HepG2 (cell line): ENCODE measurements around the gene ALG13. TPM values are rescaled to one million over a fixed set of nuclear protein-coding genes. Genes with fewer than 3 reads are reported as not detected.
A peak's percentile ranks its signal among the peaks of the same experiment; 100 is the strongest.

Experiments
- ARNTL ChIP-seq: sonication (generic); formaldehyde crosslinking; IDR thresholded peaks from 2 replicates; pipeline ENCODE4 v1.4.0; 2020; ENCODE audit warnings: mild to moderate bottlenecking, missing genetic modification reagents
- ATF7 ChIP-seq, 2 experiments: fragments of 450-650 bp in 1 of 2; sonication (generic) in 1 of 2; formaldehyde crosslinking in 1 of 2; IDR thresholded peaks; 2 replicates each; pipeline versions ENCODE4 v1.4.0 to v1.6.1; 2016 to 2020; ENCODE audit warnings: antibody characterized with exemption in 1 of 2, mild to moderate bottlenecking in 1 of 2, missing genetic modification reagents in 1 of 2
- ATRX ChIP-seq: sonication (generic); formaldehyde crosslinking; IDR thresholded peaks from 2 replicates; pipeline ENCODE4 v1.4.0; 2020; ENCODE audit warnings: missing genetic modification reagents, borderline replicate concordance
- BRD4 ChIP-seq: sonication (generic); formaldehyde crosslinking; IDR thresholded peaks from 2 replicates; pipeline ENCODE4 v1.4.0; 2020; ENCODE audit warnings: missing genetic modification reagents
- CBX5 ChIP-seq: sonication (generic); formaldehyde crosslinking; IDR thresholded peaks from 2 replicates; pipeline ENCODE4 v1.4.0; 2020; ENCODE audit warnings: missing genetic modification reagents, borderline replicate concordance
- HOXD1 ChIP-seq: sonication (generic); formaldehyde crosslinking; IDR thresholded peaks from 2 replicates; pipeline ENCODE4 v1.5.0; 2020; ENCODE audit warnings: missing genetic modification reagents
- JARID2 ChIP-seq: sonication (generic); formaldehyde crosslinking; IDR thresholded peaks from 2 replicates; pipeline ENCODE4 v1.8.1; 2023; ENCODE audit warnings: missing genetic modification reagents, inconsistent platforms; ENCODE audit not compliant: insufficient replicate concordance
- JUN ChIP-seq: sonication (generic); formaldehyde crosslinking; IDR thresholded peaks from 2 replicates; pipeline ENCODE4 v1.4.0; 2020; ENCODE audit warnings: mild to moderate bottlenecking, missing genetic modification reagents
- MAFG ChIP-seq: sonication (generic); formaldehyde crosslinking; IDR thresholded peaks from 2 replicates; pipeline ENCODE4 v1.5.1; 2020; ENCODE audit warnings: mild to moderate bottlenecking, missing genetic modification reagents
- NPAS2 ChIP-seq: sonication (generic); formaldehyde crosslinking; IDR thresholded peaks from 2 replicates; pipeline ENCODE4 v1.8.0; 2022; ENCODE audit warnings: mild to moderate bottlenecking, missing genetic modification reagents, borderline replicate concordance
- POLR2AphosphoS2 ChIP-seq: IDR thresholded peaks from 2 replicates; pipeline ENCODE4 v1.6.1; 2011; ENCODE audit warnings: low read depth, low read length, improper control_type of control experiment
- PRPF4 ChIP-seq: fragments of 200-400 bp; formaldehyde crosslinking; IDR thresholded peaks from 2 replicates; pipeline ENCODE4 v1.6.1; 2016; ENCODE audit warnings: low read length, low read depth; ENCODE audit not compliant: poor library complexity, severe bottlenecking
- RFX3 ChIP-seq: IDR thresholded peaks from 2 replicates; pipeline ENCODE4 v1.6.1; 2016; ENCODE audit warnings: missing biosample characterization, missing genetic modification reagents
- SIX1 ChIP-seq: sonication (generic); formaldehyde crosslinking; IDR thresholded peaks from 2 replicates; pipeline ENCODE4 v1.4.0; 2020; ENCODE audit warnings: missing genetic modification reagents, borderline replicate concordance
- SMC3 ChIP-seq: IDR thresholded peaks from 2 replicates; pipeline ENCODE4 v1.6.1; 2011; ENCODE audit warnings: low read length, improper control_type of control experiment
- TEF ChIP-seq: sonication (generic); formaldehyde crosslinking; IDR thresholded peaks from 2 replicates; pipeline ENCODE4 v1.5.0; 2020; ENCODE audit warnings: missing genetic modification reagents
- ZBTB34 ChIP-seq: sonication (generic); formaldehyde crosslinking; IDR thresholded peaks from 2 replicates; pipeline ENCODE4 v1.8.0; 2022; ENCODE audit warnings: mild to moderate bottlenecking, missing genetic modification reagents
- ZGPAT ChIP-seq: IDR thresholded peaks from 2 replicates; pipeline ENCODE4 v1.6.1; 2016; ENCODE audit warnings: mild to moderate bottlenecking
- ZNF180 ChIP-seq: sonication (generic); formaldehyde crosslinking; IDR thresholded peaks from 2 replicates; pipeline ENCODE4 v1.4.0; 2020; ENCODE audit warnings: low read depth, missing genetic modification reagents, borderline replicate concordance
- ZNF3 ChIP-seq: IDR thresholded peaks from 2 replicates; pipeline ENCODE4 v1.7.0; 2017; ENCODE audit warnings: inconsistent platforms
- ZNF354B ChIP-seq: sonication (generic); formaldehyde crosslinking; IDR thresholded peaks from 2 replicates; pipeline ENCODE4 v1.8.0; 2022; ENCODE audit warnings: mild to moderate bottlenecking, missing genetic modification reagents
- ZNF530 ChIP-seq: sonication (generic); formaldehyde crosslinking; IDR thresholded peaks from 2 replicates; pipeline ENCODE4 v1.5.0; 2020; ENCODE audit warnings: low read depth, mild to moderate bottlenecking, missing genetic modification reagents
- ZNF598 ChIP-seq: sonication (generic); formaldehyde crosslinking; IDR thresholded peaks from 2 replicates; pipeline ENCODE4 v1.5.1; 2020; ENCODE audit warnings: mild to moderate bottlenecking, missing genetic modification reagents, borderline replicate concordance
- ZNF652 ChIP-seq: IDR thresholded peaks from 2 replicates; pipeline ENCODE4 v1.6.1; 2016; ENCODE audit warnings: low read depth, borderline replicate concordance
- ZXDC ChIP-seq: sonication (generic); formaldehyde crosslinking; IDR thresholded peaks from 2 replicates; pipeline ENCODE4 v1.5.0; 2020; ENCODE audit warnings: mild to moderate bottlenecking, missing genetic modification reagents
- polyA plus RNA-seq, 8 experiments: library from polyadenylated mRNA; depleted of rRNA in 3 of 8; stranded (reverse) in 7 of 8; unstranded in 1 of 8; fragments of >200 nt; fragmentation: Illumina TruSeq in 4 of 8; extraction: Trizol in 4 of 8; gene quantifications; 2 replicates each; pipeline versions ENCODE4 v1.2.1 to v1.2.3, GENCODE V29; 2011 to 2016; ENCODE audit warnings: low read depth in 4 of 8, missing spikeins in 1 of 8, mixed read lengths in 1 of 8; ENCODE audit not compliant: insufficient read depth in 1 of 8
- total RNA-seq, 5 experiments: library from RNA; depleted of rRNA; stranded (reverse); fragments of >200 nt; fragmentation: Illumina TruSeq; extraction: Trizol; gene quantifications; 2 replicates each; pipeline ENCODE4 v1.2.3, GENCODE V29; 2016; ENCODE audit warnings: low read depth in 1 of 5

Gene ALG13
- total and polyA plus RNA-seq, 2 of the 13 experiments (the other 11 are each of a cell fraction or from before 2014, with no cell fraction given) = 31.2 to 65.5 TPM

GRCh38 chrX:111680988-111681779, at the start of gene ALG13 (continued):
- no peak for TF ChIP-seq TEF (CRISPR knock-in tag)
- TF ChIP-seq JUN (CRISPR knock-in tag) = no peak
- TF ChIP-seq SMC3 = no peak
- no peak for TF ChIP-seq NPAS2 (CRISPR knock-in tag)
- peak; percentile 26; the same call in 1 of the 2 replicates for TF ChIP-seq ZNF598 (CRISPR knock-in tag)
- TF ChIP-seq CBX5 = peak; percentile 83; the same call in 1 of the 2 replicates
- no peak for TF ChIP-seq ZNF3 (CRISPR knock-in tag)
- TF ChIP-seq ZNF652 (CRISPR knock-in tag) = no peak
- no peak for TF ChIP-seq ZNF530
- TF ChIP-seq POLR2AphosphoS2 = 0 out of 2 replicates have a peak, but pooled peaks have one; percentile 22
- TF ChIP-seq ZNF354B (CRISPR knock-in tag) = no peak
- no peak for TF ChIP-seq JARID2 (CRISPR knock-in tag)
- no peak for TF ChIP-seq ATRX (CRISPR knock-in tag)
- TF ChIP-seq PRPF4 = no peak
- no peak for TF ChIP-seq SIX1 (CRISPR knock-in tag)
- no peak for TF ChIP-seq RFX3
- peak; percentile 63; the same call in 1 of the 2 replicates for TF ChIP-seq BRD4 (CRISPR knock-in tag)
- TF ChIP-seq ZXDC (CRISPR knock-in tag) = peak; percentile 100
- peak; percentile 72 for TF ChIP-seq ARNTL
- TF ChIP-seq ZBTB34 (CRISPR knock-in tag) = no peak
- no peak for TF ChIP-seq ZNF180 (CRISPR knock-in tag)
- TF ChIP-seq ZGPAT (CRISPR knock-in tag) = peak; percentile 45; the same call in 1 of the 2 replicates
- peak; percentile 16; the same call in 1 of the 2 replicates for TF ChIP-seq ATF7 (IDR thresholded peaks at IDR 0.05)
- TF ChIP-seq ATF7 (CRISPR knock-in tag; IDR thresholded peaks at IDR 0.05) = peak; percentile 75; the same call in 1 of the 2 replicates
- no peak for TF ChIP-seq MAFG
- TF ChIP-seq HOXD1 = no peak
